HG02943 (cell line): Measurements from ENCODE around the gene E4F1.

Experiments
- ATAC-seq: cut with Tn5 transposase; IDR thresholded peaks from one replicate; pipeline ENCODE4 v1.9.1; 2021; ENCODE audit warnings: mild to moderate bottlenecking, low read depth, moderate library complexity; ENCODE audit not compliant: unreplicated experiment

The E4F1 gene

GRCh38 chr16:2284797-2285576, 61.6 kb downstream of the E4F1 start:
- ATAC-seq: no peak
